ENCODE measurements around the gene KRTAP4-9. TPM values are rescaled to one million over a fixed set of nuclear protein-coding genes. Genes with fewer than 3 reads are reported as not detected.
"Not testable (repeated sequence)": the region's sequence is repeated elsewhere in the genome, so short reads cannot be mapped to it uniquely, and the experiment has no call there.

KRTAP4-9 gene
- polyA plus RNA-seq, 4 donors: not detected

DNA sequence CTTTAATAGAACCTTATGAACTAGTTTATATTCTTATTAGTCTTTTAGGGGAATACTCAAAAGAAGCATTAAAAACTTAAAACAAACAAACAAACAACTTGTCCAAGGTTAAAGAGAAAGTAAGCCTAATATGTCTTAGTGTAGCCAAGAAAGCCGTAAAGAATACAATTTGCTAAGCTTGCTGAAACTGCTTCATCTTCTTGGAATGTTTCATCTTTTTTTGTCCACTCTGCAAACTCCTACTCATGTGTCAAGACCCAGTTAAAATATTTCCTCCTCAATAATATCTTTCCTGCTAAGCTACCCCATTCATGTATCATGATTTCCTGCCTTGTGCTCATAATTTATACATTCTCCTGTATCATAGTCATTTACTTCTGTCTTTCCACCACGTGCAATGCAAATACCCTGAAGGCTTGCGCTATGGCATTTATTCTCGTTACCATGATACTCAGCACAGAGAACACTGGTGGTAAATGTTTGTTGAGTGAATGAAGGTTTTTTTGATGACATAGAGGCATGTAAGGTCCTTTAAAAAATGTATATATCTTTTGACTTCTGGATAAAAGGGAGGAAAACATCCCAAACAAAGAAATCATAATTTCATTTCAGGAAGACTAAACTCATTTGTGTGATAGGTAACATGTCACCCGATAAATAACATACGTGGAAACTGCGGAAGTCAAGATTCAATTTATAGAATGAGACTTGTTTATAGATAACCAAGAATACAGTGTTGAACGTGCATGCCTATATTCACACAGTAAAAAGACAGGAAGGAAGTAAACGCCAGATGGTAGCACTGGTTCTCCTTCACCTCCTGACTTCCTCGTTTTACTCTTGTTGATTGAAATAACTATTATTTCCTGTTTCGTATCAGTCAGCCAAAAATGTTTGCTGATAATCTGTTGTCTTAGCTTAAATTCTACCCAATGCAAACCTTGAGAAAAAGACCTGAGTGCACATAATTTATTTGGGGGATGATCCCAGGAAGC is 14.8 kb downstream of the KRTAP4-9 start:
- not testable (repeated sequence) for DNase-seq
- WGBS, 3 donors: 52 to 70% (median 52%) methylated on average over 11 of the region's 11 CpGs

DNA sequence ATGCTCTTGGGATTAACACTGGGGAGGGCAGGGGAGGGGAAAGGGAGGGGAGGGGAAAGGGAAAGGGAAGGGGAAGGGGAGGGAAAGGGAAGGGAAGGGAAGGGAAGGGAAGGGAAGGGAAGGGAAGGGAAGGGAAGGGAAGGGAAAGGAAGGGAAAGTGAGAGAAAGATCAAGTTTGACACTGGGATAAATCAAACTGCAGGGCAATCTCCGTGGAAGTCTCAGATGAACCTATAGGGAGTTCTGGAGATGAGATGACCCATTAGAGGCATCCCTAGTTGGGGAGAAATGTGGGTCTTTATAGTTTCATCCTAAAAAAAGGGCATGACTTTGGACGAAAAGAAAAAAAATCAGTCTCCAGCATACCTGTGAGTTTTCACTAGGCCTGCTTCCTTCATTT is 16.6 kb downstream of the KRTAP4-9 start:
- 75 to 88% (median 86%) methylated on average over 2 of the region's 2 CpGs for WGBS, 3 donors
- DNase-seq (no peak), FAIRE-seq (no peak)
- H3K27me3 ChIP-seq (ENCODE audit: control insufficient read depth in 3 of 3, insufficient read depth in 3 of 3, low read length in 3 of 3): peaks cover 0 to 2% (median 0%) of the 10 kb centered on the region in 3 donors
- H3K4me1 ChIP-seq (ENCODE audit: control insufficient read depth in 3 of 3, insufficient read depth in 2 of 3, low read depth in 1 of 3, low read length in 2 of 3): no peaks in the 10 kb centered on the region
- no peak overlapping the region for H3K4me3 ChIP-seq (ENCODE audit: low read depth in 1 of 3, low read length in 3 of 3)
- H3K9me3 ChIP-seq (ENCODE audit: control insufficient read depth in 2 of 2, insufficient read depth in 1 of 2, low read depth in 1 of 2, low read length in 1 of 2): no peaks in the 10 kb centered on the region
- no peaks in the 10 kb centered on the region for H3K36me3 ChIP-seq (ENCODE audit: control insufficient read depth in 3 of 3, insufficient read depth in 2 of 3, low read depth in 1 of 3, low read length in 3 of 3)
- no peak overlapping the region for H3K27ac ChIP-seq (ENCODE audit: low read depth in 1 of 3, low read length in 2 of 3)

More for the DNA sequence above, 14.8 kb downstream of the KRTAP4-9 start:
- not testable (repeated sequence) for H3K4me1 ChIP-seq (ENCODE audit: control insufficient read depth in 3 of 3, insufficient read depth in 2 of 3, low read depth in 1 of 3, low read length in 2 of 3); H3K27ac ChIP-seq (ENCODE audit: low read depth in 1 of 3, low read length in 2 of 3); H3K4me3 ChIP-seq (ENCODE audit: low read depth in 1 of 3, low read length in 3 of 3); H3K36me3 ChIP-seq (ENCODE audit: control insufficient read depth in 3 of 3, insufficient read depth in 2 of 3, low read depth in 1 of 3, low read length in 3 of 3); FAIRE-seq; H3K27me3 ChIP-seq (ENCODE audit: control insufficient read depth in 3 of 3, insufficient read depth in 3 of 3, low read length in 3 of 3); H3K9me3 ChIP-seq (ENCODE audit: control insufficient read depth in 2 of 2, insufficient read depth in 1 of 2, low read depth in 1 of 2, low read length in 1 of 2)

DNA sequence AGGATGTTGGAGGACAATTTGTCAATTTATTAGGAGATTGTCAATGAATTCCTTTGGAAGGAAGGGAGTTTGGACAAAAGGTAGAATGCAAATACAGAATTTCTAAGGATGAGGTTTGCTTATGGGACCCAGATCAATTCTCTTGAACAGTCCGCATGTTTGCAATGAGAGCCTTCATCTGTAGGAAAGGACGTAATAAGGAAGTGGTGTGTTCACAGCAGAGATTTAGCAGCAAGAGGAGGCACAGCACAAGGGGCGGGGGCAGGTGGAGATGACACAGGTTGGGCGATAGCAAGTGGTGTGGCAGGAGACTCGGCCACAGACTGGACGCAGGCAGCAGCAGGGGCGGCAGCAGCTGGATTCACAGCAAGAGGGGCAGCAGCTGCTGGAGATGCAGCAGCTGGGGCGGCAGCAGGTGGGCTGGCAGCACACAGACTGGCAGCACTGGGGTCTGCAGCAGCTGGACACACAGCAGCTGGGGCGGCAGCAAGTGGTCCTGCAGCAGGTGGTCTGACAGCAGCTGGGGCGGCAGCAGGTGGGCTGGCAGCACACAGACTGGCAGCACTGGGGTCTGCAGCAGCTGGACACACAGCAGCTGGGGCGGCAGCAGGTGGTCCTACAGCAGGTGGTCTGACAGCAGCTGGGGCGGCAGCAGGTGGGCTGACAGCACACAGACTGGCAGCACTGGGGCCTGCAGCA is 18.3 kb downstream of the KRTAP4-9 start:
- FAIRE-seq: not testable (repeated sequence)

DNA sequence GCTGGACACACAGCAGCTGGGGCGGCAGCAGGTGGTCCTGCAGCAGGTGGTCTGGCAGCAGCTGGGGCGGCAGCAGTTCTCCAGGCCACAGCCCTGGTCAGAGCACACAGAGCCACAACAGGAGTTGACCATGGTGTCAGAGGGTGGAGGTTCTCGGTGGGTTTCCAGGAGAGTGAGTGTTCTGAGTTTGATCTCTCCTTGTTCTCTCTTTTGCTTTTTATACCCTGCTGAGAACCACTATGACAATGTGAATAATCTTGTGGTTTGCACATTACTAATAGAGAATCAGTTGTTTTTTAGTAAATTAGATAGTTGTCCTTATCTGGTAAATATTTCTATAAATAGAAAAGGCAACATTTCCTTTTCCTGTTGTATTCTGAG is 18.8 kb downstream of the KRTAP4-9 start, which contains the start of gene KRTAP4-12:
Gene KRTAP4-12 (minus strand): TSS at position 192 of the 381 bp plus-strand sequence. CDS start 60 bp downstream, at position 132.
- not testable (repeated sequence) for H3K9me3 ChIP-seq (ENCODE audit: control insufficient read depth in 2 of 2, insufficient read depth in 1 of 2, low read depth in 1 of 2, low read length in 1 of 2); H3K4me1 ChIP-seq (ENCODE audit: control insufficient read depth in 3 of 3, insufficient read depth in 2 of 3, low read depth in 1 of 3, low read length in 2 of 3); FAIRE-seq; DNase-seq; H3K36me3 ChIP-seq (ENCODE audit: control insufficient read depth in 3 of 3, insufficient read depth in 2 of 3, low read depth in 1 of 3, low read length in 3 of 3); H3K27me3 ChIP-seq (ENCODE audit: control insufficient read depth in 3 of 3, insufficient read depth in 3 of 3, low read length in 3 of 3); H3K4me3 ChIP-seq (ENCODE audit: low read depth in 1 of 3, low read length in 3 of 3); H3K27ac ChIP-seq (ENCODE audit: low read depth in 1 of 3, low read length in 2 of 3)
- 73 to 80% (median 76%) methylated on average over 3 of the region's 3 CpGs for WGBS, 3 donors

More for the DNA sequence above, 18.3 kb downstream of the KRTAP4-9 start:
- WGBS, 3 donors: 73 to 79% (median 76%) methylated on average over 9 to 12 of the region's 12 CpGs
- H3K4me3 ChIP-seq (ENCODE audit: low read depth in 1 of 3, low read length in 3 of 3); DNase-seq; H3K36me3 ChIP-seq (ENCODE audit: control insufficient read depth in 3 of 3, insufficient read depth in 2 of 3, low read depth in 1 of 3, low read length in 3 of 3); H3K27me3 ChIP-seq (ENCODE audit: control insufficient read depth in 3 of 3, insufficient read depth in 3 of 3, low read length in 3 of 3); H3K4me1 ChIP-seq (ENCODE audit: control insufficient read depth in 3 of 3, insufficient read depth in 2 of 3, low read depth in 1 of 3, low read length in 2 of 3); H3K9me3 ChIP-seq (ENCODE audit: control insufficient read depth in 2 of 2, insufficient read depth in 1 of 2, low read depth in 1 of 2, low read length in 1 of 2); H3K27ac ChIP-seq (ENCODE audit: low read depth in 1 of 3, low read length in 2 of 3): not testable (repeated sequence)

DNA sequence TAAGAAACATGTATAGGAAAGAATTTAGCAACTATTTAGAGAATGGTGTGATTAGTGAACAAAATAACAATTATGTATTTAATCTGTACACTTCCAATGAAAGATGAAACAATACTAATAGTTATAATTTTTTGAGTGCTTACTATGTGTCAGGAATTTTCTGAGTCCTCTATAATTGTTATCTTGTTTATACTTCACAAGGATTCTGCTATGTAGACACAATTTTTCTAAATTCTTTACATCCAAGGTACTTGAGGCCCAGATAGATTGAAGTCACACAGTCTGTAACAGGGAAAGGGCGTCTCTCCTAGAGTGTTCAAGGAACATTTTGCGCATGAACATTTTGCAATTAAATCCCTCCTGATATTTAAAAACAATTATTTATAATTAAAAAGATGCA is 19.9 kb downstream of the KRTAP4-9 start:
- H3K9me3 ChIP-seq (ENCODE audit: control insufficient read depth in 2 of 2, insufficient read depth in 1 of 2, low read depth in 1 of 2, low read length in 1 of 2): no peaks in the 10 kb centered on the region
- no peaks in the 10 kb centered on the region for H3K4me1 ChIP-seq (ENCODE audit: control insufficient read depth in 3 of 3, insufficient read depth in 2 of 3, low read depth in 1 of 3, low read length in 2 of 3)
- no peak overlapping the region for H3K27ac ChIP-seq (ENCODE audit: low read depth in 1 of 3, low read length in 2 of 3)
- no peak for DNase-seq
- peaks cover 0 to 2% (median 0%) of the 10 kb centered on the region in 3 donors for H3K27me3 ChIP-seq (ENCODE audit: control insufficient read depth in 3 of 3, insufficient read depth in 3 of 3, low read length in 3 of 3)
- no peak overlapping the region for H3K4me3 ChIP-seq (ENCODE audit: low read depth in 1 of 3, low read length in 3 of 3)
- FAIRE-seq: no peak
- no peaks in the 10 kb centered on the region for H3K36me3 ChIP-seq (ENCODE audit: control insufficient read depth in 3 of 3, insufficient read depth in 2 of 3, low read depth in 1 of 3, low read length in 3 of 3)
- 71 to 97% (median 91%) methylated on average over 2 of the region's 2 CpGs for WGBS, 3 donors

DNA sequence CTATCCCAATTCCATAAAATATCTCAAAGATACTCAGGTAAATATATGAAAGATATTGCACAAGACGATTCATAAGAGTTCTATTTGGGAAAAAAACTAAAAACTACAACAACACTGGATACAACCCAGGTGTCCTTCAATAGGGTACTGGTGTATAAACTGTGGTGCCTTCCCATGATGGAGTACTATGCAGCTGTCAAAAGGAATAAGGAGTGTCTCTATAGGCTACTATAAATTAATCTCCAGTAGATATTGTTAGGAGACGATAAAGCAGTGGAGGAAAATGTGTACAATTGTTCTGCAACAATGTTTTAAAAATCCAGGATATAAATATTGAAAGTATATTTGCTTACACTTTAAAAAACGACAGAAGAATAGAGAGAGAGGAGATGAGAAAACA is 21.2 kb downstream of the KRTAP4-9 start:
- 83 to 88% (median 87%) methylated on average over 3 of the region's 3 CpGs for WGBS, 3 donors
- Histone ChIP-seq H3K4me1 (ENCODE audit: control insufficient read depth in 3 of 3, insufficient read depth in 2 of 3, low read depth in 1 of 3, low read length in 2 of 3) (no peaks in the 10 kb centered on the region), H3K27ac (ENCODE audit: low read depth in 1 of 3, low read length in 2 of 3) (no peak overlapping the region)

DNA sequence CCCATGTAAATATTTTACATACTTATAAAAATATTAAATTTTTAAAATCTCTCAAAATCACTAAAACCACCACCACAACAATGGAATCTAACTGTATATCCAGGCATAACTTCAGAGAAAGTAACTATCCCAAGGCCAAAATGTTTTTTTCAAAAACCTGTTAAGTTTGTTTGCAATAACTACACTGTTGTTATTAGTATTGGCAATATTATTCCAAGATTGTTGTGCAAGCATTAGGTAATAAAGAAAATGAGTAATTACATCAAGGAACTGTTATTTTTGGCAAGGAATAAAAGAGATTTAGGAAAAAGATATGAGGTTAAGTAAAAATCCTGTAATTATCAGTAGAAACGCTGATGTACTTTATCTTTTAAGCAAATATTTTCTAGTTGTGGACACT is 22.2 kb downstream of the KRTAP4-9 start:
- no peak for FAIRE-seq
- WGBS, 3 donors: 11 to 71% (median 34%) methylated on average over 1 of the region's 1 CpG
- no peak overlapping the region for H3K4me3 ChIP-seq (ENCODE audit: low read depth in 1 of 3, low read length in 3 of 3)
- H3K36me3 ChIP-seq (ENCODE audit: control insufficient read depth in 3 of 3, insufficient read depth in 2 of 3, low read depth in 1 of 3, low read length in 3 of 3): no peaks in the 10 kb centered on the region
- no peaks in the 10 kb centered on the region for H3K9me3 ChIP-seq (ENCODE audit: control insufficient read depth in 2 of 2, insufficient read depth in 1 of 2, low read depth in 1 of 2, low read length in 1 of 2)
- no peak for DNase-seq
- no peaks in the 10 kb centered on the region for H3K27me3 ChIP-seq (ENCODE audit: control insufficient read depth in 3 of 3, insufficient read depth in 3 of 3, low read length in 3 of 3)
- no peaks in the 10 kb centered on the region for H3K4me1 ChIP-seq (ENCODE audit: control insufficient read depth in 3 of 3, insufficient read depth in 2 of 3, low read depth in 1 of 3, low read length in 2 of 3)
- no peak overlapping the region for H3K27ac ChIP-seq (ENCODE audit: low read depth in 1 of 3, low read length in 2 of 3)

More for the DNA sequence above, 21.2 kb downstream of the KRTAP4-9 start:
- no peak for DNase-seq
- H3K36me3 ChIP-seq (ENCODE audit: control insufficient read depth in 3 of 3, insufficient read depth in 2 of 3, low read depth in 1 of 3, low read length in 3 of 3): no peaks in the 10 kb centered on the region
- H3K9me3 ChIP-seq (ENCODE audit: control insufficient read depth in 2 of 2, insufficient read depth in 1 of 2, low read depth in 1 of 2, low read length in 1 of 2): no peaks in the 10 kb centered on the region
- no peak overlapping the region for H3K4me3 ChIP-seq (ENCODE audit: low read depth in 1 of 3, low read length in 3 of 3)
- H3K27me3 ChIP-seq (ENCODE audit: control insufficient read depth in 3 of 3, insufficient read depth in 3 of 3, low read length in 3 of 3): peaks cover 0 to 2% (median 0%) of the 10 kb centered on the region in 3 donors
- FAIRE-seq: no peak

DNA sequence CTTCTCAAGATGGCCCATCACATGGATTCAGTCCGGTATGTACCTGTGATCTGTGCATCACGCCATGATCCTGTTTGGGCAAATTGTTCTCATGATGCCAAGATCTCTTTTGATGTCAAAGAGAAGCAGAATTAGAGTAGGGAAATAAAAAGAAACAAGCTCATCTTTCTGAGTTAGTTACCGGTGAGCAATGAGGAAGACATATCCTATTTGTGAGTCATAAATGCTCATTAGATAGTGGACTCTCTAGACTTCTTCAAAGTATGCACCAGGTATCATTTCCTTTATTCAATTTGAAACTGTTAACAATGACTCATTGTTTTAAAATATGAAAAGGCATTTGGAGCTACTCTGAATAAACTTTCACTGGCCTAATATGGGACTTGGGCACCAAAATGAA is 26.8 kb downstream of the KRTAP4-9 start:
- H3K27ac ChIP-seq (ENCODE audit: low read depth in 1 of 3, low read length in 2 of 3): no peak overlapping the region
- no peaks in the 10 kb centered on the region for H3K36me3 ChIP-seq (ENCODE audit: control insufficient read depth in 3 of 3, insufficient read depth in 2 of 3, low read depth in 1 of 3, low read length in 3 of 3)
- no peaks in the 10 kb centered on the region for H3K4me1 ChIP-seq (ENCODE audit: control insufficient read depth in 3 of 3, insufficient read depth in 2 of 3, low read depth in 1 of 3, low read length in 2 of 3)
- H3K4me3 ChIP-seq (ENCODE audit: low read depth in 1 of 3, low read length in 3 of 3): no peak overlapping the region
- 61 to 73% (median 64%) methylated on average over 3 of the region's 3 CpGs for WGBS, 3 donors
- DNase-seq (no peak), FAIRE-seq (no peak)
- H3K9me3 ChIP-seq (ENCODE audit: control insufficient read depth in 2 of 2, insufficient read depth in 1 of 2, low read depth in 1 of 2, low read length in 1 of 2): no peaks in the 10 kb centered on the region
- no peaks in the 10 kb centered on the region for H3K27me3 ChIP-seq (ENCODE audit: control insufficient read depth in 3 of 3, insufficient read depth in 3 of 3, low read length in 3 of 3)
